KMS-11 (cell line): Measurements from ENCODE around the gene ARHGDIG.

ENCODE experiments used
- H2AFZ ChIP-seq: fragments of 200-600 bp; sonication (generic); 2 replicates; pipeline ENCODE4 v1.6.1; 2016; ENCODE audit warnings: antibody characterized with exemption, mixed run types, low read depth
- H3K27ac ChIP-seq: fragments of 200-600 bp; sonication (generic); 2 replicates; pipeline ENCODE4 v1.6.1; 2016; ENCODE audit warnings: mild to moderate bottlenecking, mixed run types
- H3K27me3 ChIP-seq: fragments of 200-600 bp; sonication (generic); 2 replicates; pipeline ENCODE4 v1.6.1; 2017; ENCODE audit warnings: mild to moderate bottlenecking, low read depth, mixed run types, moderate library complexity; ENCODE audit not compliant: insufficient read depth
- H3K36me3 ChIP-seq: fragments of 200-600 bp; sonication (generic); 2 replicates; pipeline ENCODE4 v1.6.1; 2017; ENCODE audit warnings: mild to moderate bottlenecking, mixed run types; ENCODE audit not compliant: insufficient read depth
- H3K4me1 ChIP-seq: fragments of 200-600 bp; sonication (generic); 2 replicates; pipeline ENCODE4 v1.6.1; 2016; ENCODE audit warnings: mild to moderate bottlenecking, low read depth, mixed run types; ENCODE audit not compliant: poor library complexity, severe bottlenecking
- H3K4me2 ChIP-seq: fragments of 200-600 bp; sonication (generic); 2 replicates; pipeline ENCODE4 v1.7.0; 2016; ENCODE audit warnings: mild to moderate bottlenecking, mixed run types
- H3K4me3 ChIP-seq: fragments of 200-600 bp; sonication (generic); IDR thresholded peaks from 2 replicates; pipeline ENCODE4 v1.6.1; 2017; ENCODE audit warnings: low read depth, low read length, mixed read lengths; ENCODE audit not compliant: insufficient read depth
- H3K79me2 ChIP-seq: fragments of 200-600 bp; sonication (generic); 2 replicates; pipeline ENCODE4 v1.6.1; 2016; ENCODE audit warnings: low read depth, mixed run types; ENCODE audit not compliant: insufficient read depth
- H3K9ac ChIP-seq: fragments of 200-600 bp; sonication (generic); 2 replicates; pipeline ENCODE4 v1.6.1; 2016; ENCODE audit warnings: mild to moderate bottlenecking, mixed run types
- H4K20me1 ChIP-seq: fragments of 200-600 bp; sonication (generic); 2 replicates; pipeline ENCODE4 v1.6.1; 2016; ENCODE audit warnings: mild to moderate bottlenecking, mixed run types; ENCODE audit not compliant: insufficient read depth
- TF ChIP-seq, protein P1 (sequence below): fragments of 200-600 bp; sonication (generic); conservative IDR thresholded peaks from 2 replicates; pipeline ENCODE4 v1.6.1; 2017; ENCODE audit warnings: low read depth, mild to moderate bottlenecking, antibody characterized with exemption, low read length, moderate library complexity, mixed read lengths

The ARHGDIG gene

DNA sequence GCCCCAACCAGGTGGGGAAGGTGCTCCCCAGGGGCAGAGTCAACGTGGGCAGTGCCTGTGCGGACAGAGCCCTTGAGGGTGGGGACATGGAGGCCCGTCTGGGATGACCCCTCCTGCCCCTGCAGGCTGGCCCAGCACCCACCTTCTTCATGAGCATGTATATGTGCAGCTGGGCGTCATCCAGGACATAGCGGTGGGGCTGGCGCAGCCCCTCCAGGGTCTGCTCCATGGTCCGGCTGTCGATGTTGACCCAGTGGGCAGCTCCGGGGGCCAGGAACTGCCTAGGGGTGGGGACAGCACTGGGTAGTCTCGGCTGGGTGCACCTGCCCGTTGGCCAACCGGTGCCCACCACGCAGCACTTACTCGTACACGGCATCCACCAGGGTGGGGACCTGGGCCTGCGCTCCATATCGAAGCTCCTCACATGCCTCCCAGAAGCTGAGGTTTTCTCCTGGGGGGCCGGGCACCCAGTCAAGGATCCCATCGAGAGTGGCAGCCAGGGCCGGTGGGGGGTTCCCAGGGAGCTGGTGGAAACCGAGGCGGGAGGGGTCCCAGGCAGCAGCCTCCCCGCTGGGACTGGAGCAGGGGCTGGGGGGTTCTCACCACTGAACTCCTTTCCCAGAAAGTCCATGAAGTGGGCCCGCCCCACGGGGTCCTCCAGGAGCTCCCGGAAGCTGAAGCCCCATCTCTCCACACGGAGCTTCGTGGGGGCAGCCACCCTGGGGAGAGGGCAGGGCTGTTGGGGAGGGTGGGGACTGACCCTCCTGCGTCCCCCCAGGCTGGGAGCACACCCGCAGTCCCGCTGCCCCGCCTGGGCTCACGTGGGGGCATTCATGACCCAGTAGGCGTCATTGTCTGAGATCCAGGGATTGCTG is 9.8 kb upstream of the ARHGDIG start:
- H2AFZ ChIP-seq: no peak overlapping the region
- H3K4me3 ChIP-seq: no peak overlapping the region
- H3K79me2 ChIP-seq: no peaks in the 10 kb centered on the region
- no peak overlapping the region for H3K9ac ChIP-seq
- no peaks in the 10 kb centered on the region for H3K36me3 ChIP-seq
- peaks cover 32% of the 10 kb centered on the region; the same call in 1 of the 2 replicates for H3K27me3 ChIP-seq
- no peaks in the 10 kb centered on the region for H4K20me1 ChIP-seq
- no peak overlapping the region for H3K27ac ChIP-seq
- TF ChIP-seq, protein P1, sequence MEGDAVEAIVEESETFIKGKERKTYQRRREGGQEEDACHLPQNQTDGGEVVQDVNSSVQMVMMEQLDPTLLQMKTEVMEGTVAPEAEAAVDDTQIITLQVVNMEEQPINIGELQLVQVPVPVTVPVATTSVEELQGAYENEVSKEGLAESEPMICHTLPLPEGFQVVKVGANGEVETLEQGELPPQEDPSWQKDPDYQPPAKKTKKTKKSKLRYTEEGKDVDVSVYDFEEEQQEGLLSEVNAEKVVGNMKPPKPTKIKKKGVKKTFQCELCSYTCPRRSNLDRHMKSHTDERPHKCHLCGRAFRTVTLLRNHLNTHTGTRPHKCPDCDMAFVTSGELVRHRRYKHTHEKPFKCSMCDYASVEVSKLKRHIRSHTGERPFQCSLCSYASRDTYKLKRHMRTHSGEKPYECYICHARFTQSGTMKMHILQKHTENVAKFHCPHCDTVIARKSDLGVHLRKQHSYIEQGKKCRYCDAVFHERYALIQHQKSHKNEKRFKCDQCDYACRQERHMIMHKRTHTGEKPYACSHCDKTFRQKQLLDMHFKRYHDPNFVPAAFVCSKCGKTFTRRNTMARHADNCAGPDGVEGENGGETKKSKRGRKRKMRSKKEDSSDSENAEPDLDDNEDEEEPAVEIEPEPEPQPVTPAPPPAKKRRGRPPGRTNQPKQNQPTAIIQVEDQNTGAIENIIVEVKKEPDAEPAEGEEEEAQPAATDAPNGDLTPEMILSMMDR: no peak
- no peak overlapping the region for H3K4me2 ChIP-seq
- H3K4me1 ChIP-seq: peaks cover 3% of the 10 kb centered on the region

DNA sequence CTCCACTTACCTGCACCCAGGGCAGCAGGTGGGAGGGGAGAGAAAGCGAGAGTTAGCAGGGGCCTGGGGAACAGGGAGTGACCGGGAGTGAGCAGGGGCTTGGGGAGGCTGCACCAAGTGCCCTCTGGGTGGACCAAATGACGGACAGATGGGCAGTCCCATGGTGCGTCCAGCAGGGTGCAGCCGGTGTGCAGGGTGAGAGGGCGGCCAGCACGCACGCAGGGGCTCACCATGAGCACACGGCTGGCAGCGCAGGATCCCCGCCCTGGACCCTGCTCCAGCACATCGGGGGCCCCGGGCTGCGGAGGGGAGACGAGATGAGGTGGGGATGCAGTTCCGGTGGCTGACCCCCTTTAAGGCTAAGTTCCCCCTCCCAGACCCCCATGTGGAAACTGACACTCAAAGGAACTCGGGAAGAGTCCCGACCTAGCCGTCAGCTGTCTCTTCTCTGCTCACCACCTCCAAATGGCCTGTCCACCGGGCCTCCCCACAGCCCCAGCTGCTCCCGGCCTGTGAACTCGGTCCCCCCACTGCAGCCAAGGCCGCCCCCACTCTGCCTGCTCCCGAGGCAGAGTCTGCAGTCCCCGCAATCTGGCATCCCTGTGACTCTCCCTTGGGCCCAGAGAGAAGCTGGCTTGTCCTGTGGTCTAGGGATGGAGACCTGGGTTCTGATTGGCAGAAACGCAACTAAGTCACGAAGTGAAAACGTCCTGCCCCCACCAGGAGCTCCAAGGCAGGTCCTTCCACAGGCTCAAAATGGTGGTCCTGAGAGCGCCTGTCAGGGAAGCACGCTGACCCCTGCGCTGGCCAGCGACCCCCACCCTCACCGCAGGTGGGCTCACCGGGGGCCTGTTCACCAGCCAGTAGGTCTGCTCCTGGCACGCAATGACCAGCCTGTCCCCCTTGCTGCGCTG is 7.5 kb upstream of the ARHGDIG start:
- H3K4me1 ChIP-seq: peaks cover 3% of the 10 kb centered on the region
- H3K79me2 ChIP-seq: no peaks in the 10 kb centered on the region
- no peaks in the 10 kb centered on the region for H3K36me3 ChIP-seq
- peaks cover 38% of the 10 kb centered on the region; the same call in 1 of the 2 replicates for H3K27me3 ChIP-seq
- H4K20me1 ChIP-seq: no peaks in the 10 kb centered on the region
- H3K4me2 ChIP-seq: peak overlapping the region; percentile 54
- no peak overlapping the region for H3K27ac ChIP-seq
- no peak overlapping the region for H3K4me3 ChIP-seq
- H2AFZ ChIP-seq: peak overlapping the region; percentile 47; the same call in 1 of the 2 replicates
- TF ChIP-seq, protein P1: no peak
- no peak overlapping the region for H3K9ac ChIP-seq

DNA sequence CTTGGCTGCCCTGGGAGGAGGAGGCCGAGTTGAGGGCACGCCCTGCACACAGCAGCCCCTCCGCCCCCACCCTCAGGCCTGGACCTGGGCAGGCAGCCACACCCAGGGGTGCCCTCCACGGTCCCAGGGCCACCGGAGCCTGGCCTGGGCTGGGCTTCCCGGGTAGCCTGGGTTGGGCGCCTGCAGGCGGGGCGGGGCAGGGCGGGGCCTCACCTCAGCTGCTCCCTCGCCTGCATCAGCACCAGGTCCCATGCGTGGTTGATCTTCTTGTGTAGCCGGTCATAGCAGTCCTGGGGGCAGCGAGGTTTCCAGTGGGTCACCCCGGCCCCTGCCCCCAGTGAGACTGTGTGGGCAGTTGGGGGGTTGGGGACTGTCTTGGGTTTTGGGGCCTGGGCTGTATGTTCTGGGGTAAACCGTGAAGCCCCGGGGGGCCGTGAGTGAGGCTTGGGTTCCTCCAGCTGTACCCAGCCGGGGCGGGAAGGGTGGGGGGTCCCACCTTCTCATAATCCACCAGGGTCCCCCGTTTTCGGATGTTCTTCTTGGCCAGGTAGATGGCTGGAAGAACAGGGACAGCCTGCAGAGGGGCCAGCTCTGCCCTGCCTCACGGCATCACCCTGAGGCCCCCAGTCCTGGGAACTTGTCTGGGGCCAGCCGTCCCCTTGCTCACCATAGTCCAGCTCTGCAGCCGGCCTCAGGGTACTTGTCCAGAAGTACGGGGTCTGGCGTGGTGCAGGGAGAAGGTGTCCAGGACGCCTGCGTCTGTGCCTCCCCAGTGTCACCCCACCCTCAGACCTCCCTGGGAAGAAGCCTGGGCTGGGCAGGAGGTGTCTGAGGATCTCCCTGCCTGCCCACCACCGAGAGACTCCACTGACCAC is 6.6 kb upstream of the ARHGDIG start:
- TF ChIP-seq, protein P1: no peak
- no peak overlapping the region for H3K27ac ChIP-seq
- peaks cover 3% of the 10 kb centered on the region for H3K4me1 ChIP-seq
- no peak overlapping the region for H3K9ac ChIP-seq
- H3K36me3 ChIP-seq: no peaks in the 10 kb centered on the region
- H2AFZ ChIP-seq: peak overlapping the region; percentile 47; the same call in 1 of the 2 replicates
- no peaks in the 10 kb centered on the region for H4K20me1 ChIP-seq
- H3K27me3 ChIP-seq: peaks cover 35% of the 10 kb centered on the region; the same call in 1 of the 2 replicates
- no peak overlapping the region for H3K4me3 ChIP-seq
- H3K79me2 ChIP-seq: no peaks in the 10 kb centered on the region
- peak overlapping the region; percentile 54 for H3K4me2 ChIP-seq
